HG03108 (cell line): Measurements from ENCODE around the gene SLCO2A1.

ENCODE experiments used
- ATAC-seq: cut with Tn5 transposase; IDR thresholded peaks from one replicate; pipeline ENCODE4 v1.9.1; 2021; ENCODE audit warnings: moderate library complexity; ENCODE audit not compliant: unreplicated experiment

The SLCO2A1 gene

DNA sequence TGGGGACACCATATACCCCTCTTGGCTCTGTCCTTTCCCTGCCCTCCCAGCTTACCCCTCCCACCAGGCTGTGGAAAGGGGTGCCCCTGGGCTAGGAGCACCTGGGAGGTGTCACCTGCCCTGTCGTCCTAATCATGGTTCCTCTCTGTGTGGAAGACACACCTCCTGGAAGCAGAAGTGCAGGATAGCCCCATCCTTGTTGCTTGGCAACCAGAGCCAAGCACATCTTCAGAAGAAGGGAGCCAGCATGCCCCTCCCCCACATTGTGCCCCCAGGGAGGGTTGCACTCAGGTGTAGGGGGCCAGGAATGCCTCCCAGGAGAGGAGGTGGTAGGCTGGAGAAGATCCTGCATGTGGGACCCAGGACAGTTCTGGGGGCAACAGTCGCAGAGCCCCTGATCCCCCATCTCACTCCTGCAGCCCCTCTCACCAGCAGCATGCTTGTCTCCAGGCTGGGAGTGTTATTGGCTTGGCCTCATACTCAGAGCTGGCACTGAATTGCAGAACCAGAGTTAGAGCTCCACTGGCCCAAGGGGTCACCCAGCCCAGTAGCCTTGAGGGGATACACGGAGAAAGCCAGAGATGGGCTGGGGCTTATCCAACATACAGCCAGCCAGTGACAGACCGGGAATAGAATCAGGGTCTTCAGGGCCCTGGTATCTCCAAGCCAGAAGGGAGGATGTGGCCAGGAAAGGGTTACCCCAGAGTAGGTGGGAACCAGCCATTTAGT is 142.5 kb downstream of the SLCO2A1 start:
- ATAC-seq, result no peak

- no peak for ATAC-seq
Measured at GRCh38 chr3:133886031-133886722, 143.5 kb downstream of the SLCO2A1 start.

GRCh38 chr3:133884887-133885711 is 144.6 kb downstream of the SLCO2A1 start:
- no peak for ATAC-seq

DNA sequence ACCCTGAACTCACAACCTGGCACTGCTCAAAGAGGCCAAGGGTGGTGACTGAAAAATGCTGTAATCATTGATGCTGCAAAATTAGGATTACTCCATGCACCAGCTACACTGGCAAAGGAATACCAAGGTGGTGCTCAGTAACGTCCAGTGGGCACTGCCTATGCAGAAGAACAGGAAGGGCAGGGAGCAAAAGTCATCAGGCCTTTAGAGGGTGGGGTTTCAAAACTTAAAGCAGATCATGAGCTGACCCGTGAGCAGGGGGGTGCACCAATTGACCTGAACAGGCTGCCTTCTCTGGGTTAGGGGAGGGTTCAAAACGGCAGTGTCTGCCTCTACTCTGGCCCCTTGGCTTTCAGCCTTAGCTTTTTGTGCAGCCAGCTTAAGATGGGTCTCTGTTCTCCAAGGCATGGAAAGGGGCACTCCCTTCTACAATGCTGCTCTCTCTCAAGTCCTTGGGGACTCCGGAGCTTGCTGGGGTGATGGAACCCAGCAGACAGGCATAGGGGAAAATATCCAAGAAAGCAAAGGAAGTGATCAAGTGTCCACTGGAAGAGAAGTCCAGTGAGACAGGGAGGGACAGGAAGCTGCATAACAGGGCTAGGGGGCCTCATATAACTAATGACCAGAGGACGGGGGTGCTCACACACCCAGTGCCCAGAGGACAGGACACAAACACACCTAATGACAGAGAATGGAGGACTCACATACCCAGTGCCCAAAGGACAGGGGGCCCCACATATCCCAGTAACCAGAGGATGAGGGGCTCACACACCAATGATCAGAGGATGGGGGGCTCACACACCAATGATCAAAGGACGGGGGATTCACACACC is 145.5 kb downstream of the SLCO2A1 start:
- no peak for ATAC-seq

DNA sequence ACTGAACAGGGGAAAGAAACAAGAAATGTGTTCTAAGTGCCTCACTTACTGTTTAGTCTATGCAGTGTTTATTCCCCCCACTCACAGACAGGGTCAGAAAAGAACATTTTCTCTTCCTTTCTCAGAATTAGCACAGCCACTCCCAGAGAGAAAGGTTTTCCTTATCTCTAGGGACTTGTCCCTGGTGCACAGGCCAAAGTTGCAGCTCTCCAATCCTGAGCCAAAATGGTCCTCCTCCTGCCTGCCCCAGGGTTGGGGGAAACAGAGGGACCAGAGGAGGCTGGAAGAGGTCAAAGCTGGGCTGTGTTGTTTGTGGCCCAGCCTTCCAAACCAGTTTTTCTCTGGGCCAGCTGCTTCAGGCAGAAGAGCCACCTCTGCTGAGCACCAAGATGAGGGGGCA is 146.1 kb downstream of the SLCO2A1 start:
- ATAC-seq, result no peak

DNA sequence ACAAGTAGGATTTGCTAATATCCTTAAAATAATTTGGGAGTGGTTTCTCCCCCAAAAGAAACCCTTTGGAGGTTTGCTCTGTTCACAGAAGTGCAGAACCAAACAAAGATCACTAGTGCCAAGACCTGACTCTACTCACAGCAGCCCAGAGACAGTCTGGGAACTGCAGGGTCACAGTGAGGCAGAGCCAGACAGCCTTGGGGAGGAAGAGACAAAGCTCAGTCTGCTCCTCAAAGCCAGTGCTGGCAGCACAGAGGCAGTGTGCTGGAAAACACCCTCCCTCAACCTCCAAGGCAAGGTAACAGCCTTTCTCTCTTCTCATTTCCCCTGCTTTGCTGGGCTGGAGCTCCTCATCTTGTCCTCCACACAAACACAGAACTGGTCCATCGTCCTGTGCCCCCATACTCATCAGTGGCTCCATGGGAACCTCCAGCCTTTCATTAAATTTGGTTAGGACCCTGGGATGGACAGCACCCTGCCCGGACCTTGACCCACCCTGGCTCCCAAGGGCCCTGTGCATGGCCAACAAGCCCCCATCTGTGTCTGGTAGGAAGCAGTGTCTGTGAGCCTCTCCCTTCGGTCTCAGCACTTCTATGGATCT is 146.6 kb downstream of the SLCO2A1 start:
- ATAC-seq, result no peak

DNA sequence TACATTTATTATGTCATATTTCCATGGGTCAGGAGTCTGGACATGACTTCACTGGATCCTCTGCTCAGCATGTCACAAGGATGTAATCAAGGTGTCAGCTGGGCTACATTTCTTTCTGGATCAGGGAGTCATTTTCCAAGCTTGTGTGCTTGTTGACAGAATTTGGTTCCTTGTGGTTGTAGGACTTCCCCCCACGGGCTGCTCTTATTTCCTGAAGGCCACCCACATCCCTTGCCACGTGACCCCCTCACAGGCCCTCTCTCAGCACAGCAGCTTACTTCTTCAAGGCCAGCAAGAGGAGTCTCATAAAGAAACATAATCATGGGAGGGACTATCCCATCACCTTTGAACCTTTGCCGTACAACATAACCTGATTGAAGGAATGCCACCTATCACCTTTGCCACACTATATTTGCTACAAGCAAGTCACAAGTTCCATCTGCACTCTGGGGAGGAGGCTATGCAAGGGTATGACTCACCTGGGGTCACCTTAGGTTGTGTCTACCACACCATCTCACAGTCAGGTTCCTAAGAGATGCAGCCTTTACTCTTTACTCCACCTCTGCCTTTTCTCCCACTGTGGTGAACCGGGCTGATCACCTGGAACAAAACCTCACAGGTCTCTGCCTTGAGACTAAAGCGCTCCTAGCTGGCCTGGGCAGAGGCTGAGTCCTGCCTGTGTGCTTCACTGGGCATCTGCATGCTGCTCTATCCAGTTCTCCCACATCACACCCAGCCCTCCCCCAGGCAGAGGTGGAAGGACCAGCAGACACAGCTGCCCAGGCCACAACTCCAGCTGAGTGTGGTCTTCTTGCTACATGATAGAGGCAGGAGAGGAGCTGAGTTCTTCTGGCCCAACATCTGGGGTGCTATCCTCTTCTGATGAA is 147.5 kb downstream of the SLCO2A1 start:
- ATAC-seq, result no peak

DNA sequence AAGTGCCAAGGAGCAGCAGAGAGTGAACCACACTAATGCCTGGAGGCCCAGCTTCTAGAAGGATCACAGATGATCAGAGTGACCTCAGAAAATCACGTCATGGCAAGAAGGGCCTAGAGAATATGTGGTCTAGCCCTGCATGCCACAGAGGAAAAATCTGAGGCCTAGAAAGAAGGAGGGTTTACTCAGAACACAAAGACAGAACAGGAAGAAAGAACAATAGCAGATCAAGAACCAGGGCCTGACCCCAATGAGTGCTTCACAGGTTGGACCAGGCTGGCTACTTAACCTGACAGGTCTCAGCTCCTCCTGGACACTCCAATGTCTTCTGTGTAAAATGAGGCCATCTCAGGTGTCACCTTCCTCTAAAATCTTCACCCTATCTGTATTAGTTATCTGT is 148.2 kb downstream of the SLCO2A1 start:
- ATAC-seq, result no peak

- ATAC-seq, result no peak
Measured at GRCh38 chr3:133880886-133881455, 148.8 kb downstream of the SLCO2A1 start.

DNA sequence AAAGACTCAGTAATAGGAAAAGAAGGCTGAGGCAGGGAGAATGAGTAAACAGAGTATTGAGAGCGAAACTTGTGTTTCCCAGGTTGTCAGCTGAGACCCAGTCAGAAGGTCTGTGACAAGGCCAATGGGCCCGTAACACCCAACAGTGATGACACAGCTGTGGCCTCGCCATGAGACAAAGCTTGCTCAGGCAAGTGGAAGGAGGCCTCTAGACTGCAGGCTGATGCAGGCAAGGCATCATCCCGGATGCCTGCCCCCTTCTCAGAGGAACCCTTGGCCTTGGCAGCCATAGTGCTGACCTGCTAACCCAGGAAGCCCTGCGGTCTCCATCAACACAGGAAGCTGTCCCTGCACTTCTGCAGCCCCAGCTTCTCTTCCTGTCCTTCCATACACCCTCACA is 149.4 kb downstream of the SLCO2A1 start:
- no peak for ATAC-seq

DNA sequence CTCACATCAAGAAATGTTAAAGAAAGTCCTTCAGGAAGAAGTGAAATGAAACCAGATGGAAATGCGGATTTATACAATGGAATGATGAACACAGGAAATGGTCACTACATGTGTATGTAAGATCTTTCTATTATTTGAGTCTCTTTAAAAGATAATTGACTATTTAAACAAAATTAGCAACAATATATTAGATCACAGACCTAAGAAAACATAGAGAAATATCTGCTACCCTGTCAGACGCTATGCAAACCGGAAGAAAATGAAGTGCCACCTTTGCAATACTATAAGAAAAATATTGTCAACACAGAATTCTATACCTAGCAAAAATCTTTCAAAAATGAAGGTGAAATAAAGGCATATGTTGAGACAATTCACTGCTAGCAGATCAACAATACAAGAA is 151.2 kb downstream of the SLCO2A1 start:
- ATAC-seq, result no peak
